Calu3 (cell line): Measurements from ENCODE around the gene RP2. TPM values are rescaled to one million over a fixed set of nuclear protein-coding genes. Genes with fewer than 3 reads are reported as not detected.

Experiments
- BruUV-seq: library from RNA; stranded (reverse); fragments of 400-500 nt; replicated peaks from 2 replicates; lab custom pipeline; 2021; lab: Mats Ljungman, UMichigan
- CTCF ChIA-PET: fragments of 300-600 bp; sonication (Branson Sonifier 250); formaldehyde crosslinking; loops from one replicate; lab custom pipeline; 2022; ENCODE audit warnings: antibody characterized with exemption; lab: Charles Lee
- DNase-seq: peaks from one replicate; pipeline ENCODE4 v3.0.0; 2022
- H3K27ac Mint-ChIP-seq: one replicate; pipeline ENCODE4 v1.8.0; 2022; ENCODE audit warnings: mixed read lengths; ENCODE audit not compliant: unreplicated experiment
- H3K27me3 Mint-ChIP-seq: one replicate; pipeline ENCODE4 v1.8.0; 2022; ENCODE audit warnings: mixed read lengths; ENCODE audit not compliant: unreplicated experiment
- H3K36me3 Mint-ChIP-seq: one replicate; pipeline ENCODE4 v1.8.0; 2022; ENCODE audit warnings: mild to moderate bottlenecking, moderate library complexity, mixed read lengths; ENCODE audit not compliant: insufficient read depth, unreplicated experiment
- H3K4me1 Mint-ChIP-seq: one replicate; pipeline ENCODE4 v1.8.0; 2022; ENCODE audit warnings: mild to moderate bottlenecking, low read depth, mixed read lengths; ENCODE audit not compliant: unreplicated experiment
- H3K4me3 Mint-ChIP-seq: one replicate; pipeline ENCODE4 v1.8.0; 2022; ENCODE audit warnings: mild to moderate bottlenecking, low read depth, moderate library complexity, mixed read lengths; ENCODE audit not compliant: unreplicated experiment
- H3K9me3 Mint-ChIP-seq: one replicate; pipeline ENCODE4 v1.8.0; 2022; ENCODE audit warnings: low read depth, mixed read lengths; ENCODE audit not compliant: unreplicated experiment
- intact Hi-C: fragments of 100-400 bp; cut with micrococcal nuclease; formaldehyde crosslinking; loops from one replicate; pipeline ENCODE4 v1.10.0; 2022; ENCODE audit not compliant: unreplicated experiment
- total RNA-seq: library from RNA; stranded (reverse); gene quantifications from 2 replicates; pipeline ENCODE4 v1.2.3, GENCODE V29; 2022
- TF ChIP-seq, protein P1 (sequence below): fragments of 200-600 bp; IDR thresholded peaks from one replicate; pipeline ENCODE4 v1.8.0; 2022; ENCODE audit warnings: antibody characterized with exemption; ENCODE audit not compliant: unreplicated experiment

Gene RP2
- total RNA-seq, 1 experiment from 2014 or later = 25.5 TPM

DNA sequence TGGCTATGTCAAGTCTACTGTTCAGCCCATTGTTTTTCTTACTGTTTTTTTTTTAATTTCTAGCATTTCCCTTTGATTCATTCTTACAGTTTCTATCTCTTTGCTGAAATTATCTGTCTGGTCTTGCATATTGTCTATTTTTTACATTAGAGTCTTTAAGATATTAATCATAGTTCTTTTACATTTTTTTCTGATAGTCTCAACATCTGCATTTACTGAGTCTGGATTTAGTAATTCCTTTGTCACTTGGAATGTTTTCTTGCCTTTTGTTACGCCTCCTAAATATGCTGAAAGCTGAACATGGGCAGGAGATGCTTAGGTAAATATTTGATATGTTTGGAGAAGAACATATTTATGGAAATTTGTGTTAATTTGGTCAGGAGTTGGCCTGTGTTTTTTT lies 85.8 kb downstream of the RP2 start:
- intact Hi-C loops = no loop called here
- no TSS peak for BruUV-seq
- no peak overlapping the region for H3K27ac Mint-ChIP-seq
- TF ChIP-seq, protein P1, sequence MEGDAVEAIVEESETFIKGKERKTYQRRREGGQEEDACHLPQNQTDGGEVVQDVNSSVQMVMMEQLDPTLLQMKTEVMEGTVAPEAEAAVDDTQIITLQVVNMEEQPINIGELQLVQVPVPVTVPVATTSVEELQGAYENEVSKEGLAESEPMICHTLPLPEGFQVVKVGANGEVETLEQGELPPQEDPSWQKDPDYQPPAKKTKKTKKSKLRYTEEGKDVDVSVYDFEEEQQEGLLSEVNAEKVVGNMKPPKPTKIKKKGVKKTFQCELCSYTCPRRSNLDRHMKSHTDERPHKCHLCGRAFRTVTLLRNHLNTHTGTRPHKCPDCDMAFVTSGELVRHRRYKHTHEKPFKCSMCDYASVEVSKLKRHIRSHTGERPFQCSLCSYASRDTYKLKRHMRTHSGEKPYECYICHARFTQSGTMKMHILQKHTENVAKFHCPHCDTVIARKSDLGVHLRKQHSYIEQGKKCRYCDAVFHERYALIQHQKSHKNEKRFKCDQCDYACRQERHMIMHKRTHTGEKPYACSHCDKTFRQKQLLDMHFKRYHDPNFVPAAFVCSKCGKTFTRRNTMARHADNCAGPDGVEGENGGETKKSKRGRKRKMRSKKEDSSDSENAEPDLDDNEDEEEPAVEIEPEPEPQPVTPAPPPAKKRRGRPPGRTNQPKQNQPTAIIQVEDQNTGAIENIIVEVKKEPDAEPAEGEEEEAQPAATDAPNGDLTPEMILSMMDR = no peak
- peaks cover 2% of the 10 kb centered on the region for H3K9me3 Mint-ChIP-seq
- H3K4me3 Mint-ChIP-seq = no peak overlapping the region
- no peaks in the 10 kb centered on the region for H3K36me3 Mint-ChIP-seq
- no peak for DNase-seq
- CTCF ChIA-PET = no interaction called here
- no peaks in the 10 kb centered on the region for H3K27me3 Mint-ChIP-seq
- H3K4me1 Mint-ChIP-seq = no peaks in the 10 kb centered on the region

DNA sequence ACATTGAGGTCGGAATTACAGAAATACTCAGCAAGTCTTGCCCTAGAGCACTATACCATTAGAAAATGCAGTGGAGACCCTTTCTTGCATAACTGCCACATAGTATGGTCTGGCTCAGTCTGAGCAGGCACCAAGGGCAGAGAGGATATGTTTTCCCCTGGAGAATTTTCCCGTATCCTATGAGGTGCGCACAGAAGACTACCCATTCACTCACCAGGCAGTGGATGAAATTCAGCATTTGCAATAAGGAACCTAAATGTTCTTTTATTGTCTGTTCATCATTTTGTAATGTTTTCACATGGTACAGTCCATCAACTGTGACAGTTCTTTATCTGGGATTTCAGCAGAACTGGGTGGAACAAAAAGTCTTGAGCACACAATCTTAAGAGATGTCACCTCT lies 90.9 kb downstream of the RP2 start:
- BruUV-seq = no TSS peak
- Mint-ChIP-seq H3K36me3 (no peaks in the 10 kb centered on the region), H3K9me3 (no peaks in the 10 kb centered on the region), H3K4me1 (peaks cover 10% of the 10 kb centered on the region), H3K27me3 (no peaks in the 10 kb centered on the region), H3K27ac (no peak overlapping the region), H3K4me3 (no peak overlapping the region)
- DNase-seq = no peak
- TF ChIP-seq, protein P1 = no peak
- intact Hi-C loops = no loop called here
- CTCF ChIA-PET = no interaction called here

DNA sequence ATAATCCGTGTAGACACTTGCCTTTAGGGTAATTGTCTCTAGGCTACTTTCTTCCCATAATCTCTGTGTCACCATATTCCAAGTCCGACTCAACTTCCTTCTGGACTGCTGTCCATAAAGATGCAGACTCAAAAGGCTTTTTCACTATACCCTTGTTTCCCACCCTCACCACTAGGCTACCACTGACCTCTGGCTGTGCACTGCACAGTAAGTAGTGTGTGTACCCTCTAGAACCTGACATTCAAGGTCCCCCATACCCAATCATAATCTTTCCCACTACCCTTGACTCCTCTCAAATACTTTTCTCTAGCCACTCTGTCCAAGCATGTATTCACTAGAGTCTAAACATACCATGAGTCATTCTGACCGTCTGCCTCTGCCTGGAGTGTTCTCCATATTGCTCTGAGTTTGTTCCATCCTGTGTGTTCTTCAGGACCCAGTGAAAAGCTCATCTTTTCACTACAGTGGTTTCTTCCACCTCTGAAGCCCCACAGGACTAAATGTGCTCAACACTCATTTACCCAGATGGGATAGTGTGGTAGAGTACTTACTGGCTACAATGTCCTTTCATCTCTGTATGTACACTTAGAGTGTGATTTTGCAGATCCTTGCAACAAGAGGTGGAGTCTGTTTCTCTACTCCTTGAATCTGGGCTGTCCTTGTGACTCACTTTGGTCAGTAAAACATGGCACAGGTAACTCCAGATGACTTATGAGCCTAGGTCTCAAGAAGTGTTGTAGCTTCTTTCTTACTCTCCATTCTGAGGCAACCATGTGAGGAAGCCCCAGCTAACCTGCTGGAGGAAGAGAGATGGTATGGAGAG lies 92.8 kb downstream of the RP2 start:
- H3K4me3 Mint-ChIP-seq = no peak overlapping the region
- intact Hi-C loops = no loop called here
- DNase-seq = no peak

More for the DNA sequence above, 92.8 kb downstream of the RP2 start:
- H3K4me1 Mint-ChIP-seq = peaks cover 10% of the 10 kb centered on the region
- no TSS peak for BruUV-seq
- no peaks in the 10 kb centered on the region for H3K9me3 Mint-ChIP-seq
- CTCF ChIA-PET = interaction anchor here (1.3 kb wide), 1 partner anchor 11 kb away, joined by 3 read pairs; no protein-coding TSS in a partner anchor
- H3K27ac Mint-ChIP-seq = no peak overlapping the region
- H3K27me3 Mint-ChIP-seq = no peaks in the 10 kb centered on the region
- H3K36me3 Mint-ChIP-seq = no peaks in the 10 kb centered on the region
- TF ChIP-seq, protein P1 = no peak

Other genes starting within 250 kb of the RP2 start
- gene SLC9A7, start 77.9 kb upstream of the RP2 start, total RNA-seq = 66.4 and 83.3 TPM in 2 replicates
- gene JADE3, start 75.4 kb downstream of the RP2 start, total RNA-seq = 14.8 and 17.0 TPM in 2 replicates
- gene RGN, start 241.4 kb downstream of the RP2 start, total RNA-seq = 0.42 TPM in 1 of 2 replicates, not detected in the other